Smooth muscle cell (in vitro differentiated cells): Measurements from ENCODE around the gene TESK2. TPM values are rescaled to one million over a fixed set of nuclear protein-coding genes. Genes with fewer than 3 reads are reported as not detected.

Experiments used
- DNase-seq: peaks from one replicate; lab custom pipeline; 2025; ENCODE audit not compliant: unreplicated experiment; lab: John Stamatoyannopoulos, UW
- H2AFZ ChIP-seq: fragments of 200-600 bp; sonication (generic); 2 replicates; pipeline ENCODE4 v1.6.0; 2016; ENCODE audit warnings: antibody characterized with exemption, low read depth, mild to moderate bottlenecking
- H3F3A ChIP-seq: fragments of 200-600 bp; sonication (generic); 2 replicates; pipeline ENCODE4 v1.6.0; 2017; ENCODE audit warnings: antibody characterized with exemption, low read depth
- H3K27ac ChIP-seq: fragments of 200-600 bp; sonication (generic); 2 replicates; pipeline ENCODE4 v1.5.1; 2016; ENCODE audit warnings: low read depth, mild to moderate bottlenecking
- H3K27me3 ChIP-seq: fragments of 200-600 bp; sonication (generic); 2 replicates; pipeline ENCODE4 v1.6.1; 2016; ENCODE audit warnings: low read depth, mild to moderate bottlenecking
- H3K36me3 ChIP-seq: fragments of 200-600 bp; sonication (generic); 2 replicates; pipeline ENCODE4 v1.5.1; 2016; ENCODE audit warnings: low read depth
- H3K4me1 ChIP-seq: fragments of 200-600 bp; sonication (generic); 2 replicates; pipeline ENCODE4 v1.5.1; 2016; ENCODE audit warnings: low read depth
- H3K4me2 ChIP-seq: fragments of 200-600 bp; sonication (generic); 2 replicates; pipeline ENCODE4 v1.6.0; 2016; ENCODE audit warnings: mild to moderate bottlenecking
- H3K4me3 ChIP-seq: fragments of 200-600 bp; sonication (generic); 2 replicates; pipeline ENCODE4 v1.5.1; 2016; ENCODE audit warnings: mild to moderate bottlenecking
- H3K79me2 ChIP-seq: fragments of 200-600 bp; sonication (generic); 2 replicates; pipeline ENCODE4 v1.6.0; 2016; ENCODE audit warnings: low read depth, mild to moderate bottlenecking
- H3K9ac ChIP-seq: fragments of 200-600 bp; sonication (generic); 2 replicates; pipeline ENCODE4 v1.6.0; 2016; ENCODE audit warnings: low read depth
- H3K9me3 ChIP-seq: fragments of 200-600 bp; sonication (generic); replicated peaks from 2 replicates; pipeline ENCODE4 v1.5.1; 2016; ENCODE audit warnings: low read depth
- H4K20me1 ChIP-seq: fragments of 200-600 bp; sonication (generic); 2 replicates; pipeline ENCODE4 v1.6.0; 2016; ENCODE audit warnings: low read depth
- WGBS: methylation state at CpG from one replicate; pipeline ENCODE4 v1.1.7; 2016; ENCODE audit warnings: low lambda C conversion rate; 5-methylcytosine and 5-hydroxymethylcytosine counted together
- polyA plus RNA-seq: library from polyadenylated mRNA; unstranded; fragments of >200 nt; fragmentation: Nextera tagmentation; extraction: Ambion mirVana; gene quantifications from 2 replicates; pipeline ENCODE4 v1.2.1, GENCODE V29; 2016
- total RNA-seq: library from RNA; depleted of rRNA; stranded (reverse); fragments of >200 nt; gene quantifications from 2 replicates; pipeline ENCODE4 v1.2.3, GENCODE V29; 2014
- TF ChIP-seq, protein P1 (sequence below): fragments of 200-600 bp; sonication (generic); IDR thresholded peaks from 2 replicates; pipeline ENCODE4 v1.5.1; 2017; ENCODE audit warnings: borderline replicate concordance, mild to moderate bottlenecking, antibody characterized with exemption; ENCODE audit not compliant: insufficient read depth, poor library complexity, severe bottlenecking

TESK2 gene
- total and polyA plus RNA-seq, 2 experiments from 2014 or later = 1.3 to 4.3 TPM

- 83% methylated on average over 9 of the region's 9 CpGs for WGBS
- no peak for DNase-seq
Observed at GRCh38 chr1:45334308-45335245, 156.4 kb downstream of the TESK2 start.

GRCh38 chr1:45332346-45332720 is 158.6 kb downstream of the TESK2 start:
- no peaks in the 10 kb centered on the region for H3K27me3 ChIP-seq
- H3K9me3 ChIP-seq = no peaks in the 10 kb centered on the region
- WGBS = 98% methylated on average over 9 of the region's 10 CpGs
- H2AFZ ChIP-seq = no peak overlapping the region
- H3K36me3 ChIP-seq = no peaks in the 10 kb centered on the region
- H4K20me1 ChIP-seq = no peaks in the 10 kb centered on the region
- no peaks in the 10 kb centered on the region for H3K79me2 ChIP-seq
- H3K4me1 ChIP-seq = peaks cover 16% of the 10 kb centered on the region
- H3K27ac ChIP-seq = no peak overlapping the region
- no peak for DNase-seq
- TF ChIP-seq, protein P1, sequence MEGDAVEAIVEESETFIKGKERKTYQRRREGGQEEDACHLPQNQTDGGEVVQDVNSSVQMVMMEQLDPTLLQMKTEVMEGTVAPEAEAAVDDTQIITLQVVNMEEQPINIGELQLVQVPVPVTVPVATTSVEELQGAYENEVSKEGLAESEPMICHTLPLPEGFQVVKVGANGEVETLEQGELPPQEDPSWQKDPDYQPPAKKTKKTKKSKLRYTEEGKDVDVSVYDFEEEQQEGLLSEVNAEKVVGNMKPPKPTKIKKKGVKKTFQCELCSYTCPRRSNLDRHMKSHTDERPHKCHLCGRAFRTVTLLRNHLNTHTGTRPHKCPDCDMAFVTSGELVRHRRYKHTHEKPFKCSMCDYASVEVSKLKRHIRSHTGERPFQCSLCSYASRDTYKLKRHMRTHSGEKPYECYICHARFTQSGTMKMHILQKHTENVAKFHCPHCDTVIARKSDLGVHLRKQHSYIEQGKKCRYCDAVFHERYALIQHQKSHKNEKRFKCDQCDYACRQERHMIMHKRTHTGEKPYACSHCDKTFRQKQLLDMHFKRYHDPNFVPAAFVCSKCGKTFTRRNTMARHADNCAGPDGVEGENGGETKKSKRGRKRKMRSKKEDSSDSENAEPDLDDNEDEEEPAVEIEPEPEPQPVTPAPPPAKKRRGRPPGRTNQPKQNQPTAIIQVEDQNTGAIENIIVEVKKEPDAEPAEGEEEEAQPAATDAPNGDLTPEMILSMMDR = no peak
- no peak overlapping the region for H3K4me3 ChIP-seq
- peaks cover 3% of the 10 kb centered on the region for H3F3A ChIP-seq
- H3K4me2 ChIP-seq = no peak overlapping the region
- H3K9ac ChIP-seq = no peak overlapping the region

More at GRCh38 chr1:45334308-45335245, 156.4 kb downstream of the TESK2 start:
- Histone ChIP-seq H2AFZ (no peak overlapping the region), H3K79me2 (no peaks in the 10 kb centered on the region), H3K4me1 (peaks cover 11% of the 10 kb centered on the region), H3K36me3 (no peaks in the 10 kb centered on the region), H3K4me3 (no peak overlapping the region), H3K9ac (no peak overlapping the region), H3K27ac (no peak overlapping the region), H3F3A (no peaks in the 10 kb centered on the region), H3K27me3 (no peaks in the 10 kb centered on the region), H4K20me1 (no peaks in the 10 kb centered on the region), H3K4me2 (no peak overlapping the region), H3K9me3 (no peaks in the 10 kb centered on the region)
- TF ChIP-seq, protein P1 = no peak

GRCh38 chr1:45331436-45332345 is 159.3 kb downstream of the TESK2 start:
- Histone ChIP-seq H3K27me3 (no peaks in the 10 kb centered on the region), H3K36me3 (no peaks in the 10 kb centered on the region), H3K9me3 (no peaks in the 10 kb centered on the region), H3K4me1 (peaks cover 16% of the 10 kb centered on the region), H2AFZ (no peak overlapping the region), H3F3A (peaks cover 3% of the 10 kb centered on the region), H3K27ac (no peak overlapping the region), H3K4me2 (no peak overlapping the region), H3K4me3 (no peak overlapping the region), H3K79me2 (no peaks in the 10 kb centered on the region), H3K9ac (no peak overlapping the region), H4K20me1 (no peaks in the 10 kb centered on the region)
- no peak for DNase-seq
- TF ChIP-seq, protein P1 = no peak
- WGBS = 95% methylated on average over 18 of the region's 18 CpGs
